SK-N-SH (cell line): ENCODE results near the gene GRIK5.

Experiments used
- CHD2 ChIP-seq: fragments of 150-350 bp; IDR thresholded peaks from 2 replicates; pipeline ENCODE4 v1.6.1; 2018; ENCODE audit warnings: low read length; ENCODE audit not compliant: partially characterized antibody
- CTCF ChIP-seq: fragments of 200-600 bp; sonication (generic); IDR thresholded peaks from 2 replicates; pipeline ENCODE4 v1.6.1; 2017; ENCODE audit warnings: antibody characterized with exemption, mild to moderate bottlenecking, moderate library complexity
- ELF1 ChIP-seq: IDR thresholded peaks from 2 replicates; pipeline ENCODE4 v1.4.0; 2012

- TF ChIP-seq CTCF: no peak
- TF ChIP-seq CHD2: no peak
- no peak for TF ChIP-seq ELF1
Measured at GRCh38 chr19:42105368-42105767, 35.4 kb upstream of the GRIK5 start.
